ENCODE results near the gene SERPINA3. TPM values are rescaled to one million over a fixed set of nuclear protein-coding genes. Genes with fewer than 3 reads are reported as not detected.

The SERPINA3 gene
- total RNA-seq, 4 donors from 2014 or later, result 1.7 to 109 (median 17.6) TPM

DNA sequence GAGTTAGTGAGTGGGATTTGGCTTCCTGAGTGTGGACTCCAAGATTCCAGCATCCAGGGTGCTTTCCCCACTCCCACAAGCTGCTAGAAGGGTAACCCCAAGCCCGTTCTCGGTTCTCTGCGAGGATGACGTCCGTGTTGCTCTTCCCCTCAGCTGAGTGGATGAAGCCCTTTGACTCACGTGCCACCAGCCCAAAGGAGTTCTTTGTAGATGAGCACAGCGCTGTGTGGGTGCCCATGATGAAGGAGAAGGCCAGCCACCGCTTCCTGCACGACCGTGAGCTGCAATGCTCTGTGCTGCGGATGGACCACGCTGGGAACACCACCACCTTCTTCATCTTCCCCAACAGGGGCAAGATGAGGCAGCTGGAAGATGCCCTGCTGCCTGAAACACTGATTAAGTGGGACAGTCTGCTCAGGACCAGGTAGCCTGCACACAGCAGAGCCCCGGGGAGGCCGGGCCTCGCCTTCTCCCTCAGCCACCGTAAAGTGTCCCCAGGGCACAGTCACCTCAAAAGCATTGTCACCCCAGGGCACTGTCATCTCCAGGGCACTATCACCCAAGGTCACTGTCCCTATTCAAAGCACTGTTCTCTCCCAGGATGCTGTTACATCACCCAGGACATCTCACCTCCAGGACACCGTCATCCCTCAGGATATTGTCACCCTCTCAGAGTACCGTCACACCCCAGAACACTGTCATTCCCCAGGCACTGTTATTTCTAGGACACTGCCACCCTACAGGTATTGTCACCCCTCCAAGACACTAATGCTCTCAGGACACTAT, 31.3 kb downstream of the SERPINA3 start:
- Histone ChIP-seq H3K9me3 (no peaks in the 10 kb centered on the region), H3K36me3 (no peaks in the 10 kb centered on the region), H3K27me3 (no peaks in the 10 kb centered on the region), H3K4me1 (no peaks in the 10 kb centered on the region), H3K4me3 (no peak overlapping the region), H3K27ac (no peak overlapping the region)
- intact Hi-C loops (cut with DNase I; ENCODE audit: low total_unique reads), result no loop called here
- no peak for DNase-seq
- TF ChIP-seq POLR2A (IDR thresholded peaks at IDR 0.05), result no peak
- TF ChIP-seq, protein P1, sequence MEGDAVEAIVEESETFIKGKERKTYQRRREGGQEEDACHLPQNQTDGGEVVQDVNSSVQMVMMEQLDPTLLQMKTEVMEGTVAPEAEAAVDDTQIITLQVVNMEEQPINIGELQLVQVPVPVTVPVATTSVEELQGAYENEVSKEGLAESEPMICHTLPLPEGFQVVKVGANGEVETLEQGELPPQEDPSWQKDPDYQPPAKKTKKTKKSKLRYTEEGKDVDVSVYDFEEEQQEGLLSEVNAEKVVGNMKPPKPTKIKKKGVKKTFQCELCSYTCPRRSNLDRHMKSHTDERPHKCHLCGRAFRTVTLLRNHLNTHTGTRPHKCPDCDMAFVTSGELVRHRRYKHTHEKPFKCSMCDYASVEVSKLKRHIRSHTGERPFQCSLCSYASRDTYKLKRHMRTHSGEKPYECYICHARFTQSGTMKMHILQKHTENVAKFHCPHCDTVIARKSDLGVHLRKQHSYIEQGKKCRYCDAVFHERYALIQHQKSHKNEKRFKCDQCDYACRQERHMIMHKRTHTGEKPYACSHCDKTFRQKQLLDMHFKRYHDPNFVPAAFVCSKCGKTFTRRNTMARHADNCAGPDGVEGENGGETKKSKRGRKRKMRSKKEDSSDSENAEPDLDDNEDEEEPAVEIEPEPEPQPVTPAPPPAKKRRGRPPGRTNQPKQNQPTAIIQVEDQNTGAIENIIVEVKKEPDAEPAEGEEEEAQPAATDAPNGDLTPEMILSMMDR (IDR thresholded peaks at IDR 0.05), result no peak

GRCh38 chr14:94644102-94644535, 31.9 kb downstream of the SERPINA3 start:
- H3K27me3 ChIP-seq, result no peaks in the 10 kb centered on the region
- TF ChIP-seq POLR2A (IDR thresholded peaks at IDR 0.05), result no peak
- TF ChIP-seq, protein P1 (IDR thresholded peaks at IDR 0.05), result no peak
- no peak overlapping the region for H3K4me3 ChIP-seq
- H3K27ac ChIP-seq, result no peak overlapping the region
- intact Hi-C loops (cut with DNase I; ENCODE audit: low total_unique reads), result no loop called here
- no peaks in the 10 kb centered on the region for H3K36me3 ChIP-seq
- no peaks in the 10 kb centered on the region for H3K9me3 ChIP-seq
- no peaks in the 10 kb centered on the region for H3K4me1 ChIP-seq
- DNase-seq, result no peak

DNA sequence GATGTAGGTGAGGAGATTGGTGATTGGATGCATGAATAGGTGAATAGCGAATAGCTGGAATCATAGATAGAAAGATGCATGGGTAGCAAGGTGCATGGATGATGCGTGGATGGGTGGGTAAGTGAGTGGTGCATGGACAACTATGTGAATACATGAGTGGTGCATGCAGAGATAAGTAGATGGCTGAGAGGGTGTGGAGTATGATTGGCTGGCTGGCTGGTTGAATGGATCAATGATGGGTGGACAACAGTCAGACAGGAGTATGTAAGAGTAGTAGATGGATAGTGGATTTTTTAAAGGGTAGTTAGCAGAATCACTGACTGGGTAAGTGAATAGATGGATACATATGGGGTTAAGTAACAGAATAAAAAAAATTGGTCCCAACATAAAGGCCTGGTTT, 33.9 kb downstream of the SERPINA3 start:
- TF ChIP-seq, protein P1 (IDR thresholded peaks at IDR 0.05), result no peak
- no peak for TF ChIP-seq POLR2A (IDR thresholded peaks at IDR 0.05)
- H3K36me3 ChIP-seq, result no peaks in the 10 kb centered on the region
- no peak for DNase-seq
- intact Hi-C loops (cut with DNase I; ENCODE audit: low total_unique reads), result no loop called here
- no peaks in the 10 kb centered on the region for H3K9me3 ChIP-seq
- no peak overlapping the region for H3K27ac ChIP-seq
- H3K27me3 ChIP-seq, result no peaks in the 10 kb centered on the region
- no peak overlapping the region for H3K4me3 ChIP-seq
- no peaks in the 10 kb centered on the region for H3K4me1 ChIP-seq

- no peaks in the 10 kb centered on the region for H3K4me1 ChIP-seq
- H3K36me3 ChIP-seq, result no peaks in the 10 kb centered on the region
- H3K27me3 ChIP-seq, result no peaks in the 10 kb centered on the region
- no peak overlapping the region for H3K27ac ChIP-seq
- intact Hi-C loops (cut with DNase I; ENCODE audit: low total_unique reads), result no loop called here
- no peak for TF ChIP-seq POLR2A (IDR thresholded peaks at IDR 0.05)
- TF ChIP-seq, protein P1 (IDR thresholded peaks at IDR 0.05), result no peak
- DNase-seq, result no peak
- H3K9me3 ChIP-seq, result no peaks in the 10 kb centered on the region
- no peak overlapping the region for H3K4me3 ChIP-seq
These were observed 34.3 kb downstream of the SERPINA3 start for GRCh38 chr14:94646481-94646880.

DNA sequence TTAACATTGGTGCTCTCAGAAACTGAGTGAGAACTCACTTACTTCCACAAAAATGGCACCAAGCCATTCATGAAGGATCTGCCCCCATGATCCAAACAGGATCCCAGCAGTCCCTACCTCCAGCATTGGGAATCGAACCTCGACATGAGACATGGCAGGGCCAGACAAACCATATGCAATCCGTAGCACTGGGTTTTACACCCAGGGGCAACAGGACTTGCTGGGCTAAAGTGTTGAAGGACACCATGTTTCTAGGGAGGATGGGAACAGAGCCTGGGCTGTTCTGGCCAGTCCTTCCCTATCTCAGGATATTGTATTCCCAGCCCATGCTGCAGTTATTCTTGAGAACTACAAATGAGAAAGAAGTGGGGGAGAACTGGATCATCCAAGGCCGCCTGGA, 36.6 kb downstream of the SERPINA3 start:
- DNase-seq, result no peak
- no peaks in the 10 kb centered on the region for H3K9me3 ChIP-seq
- H3K4me3 ChIP-seq, result no peak overlapping the region
- intact Hi-C loops (cut with DNase I; ENCODE audit: low total_unique reads), result no loop called here
- H3K36me3 ChIP-seq, result no peaks in the 10 kb centered on the region
- TF ChIP-seq POLR2A (IDR thresholded peaks at IDR 0.05), result no peak
- TF ChIP-seq, protein P1 (IDR thresholded peaks at IDR 0.05), result no peak
- no peak overlapping the region for H3K27ac ChIP-seq
- H3K27me3 ChIP-seq, result no peaks in the 10 kb centered on the region
- no peaks in the 10 kb centered on the region for H3K4me1 ChIP-seq

All from uterus (tissue), 4 donors.